ENCODE data around the gene ETV3L. TPM values are rescaled to one million over a fixed set of nuclear protein-coding genes. Genes with fewer than 3 reads are reported as not detected.

Gene ETV3L
- polyA plus RNA-seq, 1 experiment, result 0.07 TPM

DNA sequence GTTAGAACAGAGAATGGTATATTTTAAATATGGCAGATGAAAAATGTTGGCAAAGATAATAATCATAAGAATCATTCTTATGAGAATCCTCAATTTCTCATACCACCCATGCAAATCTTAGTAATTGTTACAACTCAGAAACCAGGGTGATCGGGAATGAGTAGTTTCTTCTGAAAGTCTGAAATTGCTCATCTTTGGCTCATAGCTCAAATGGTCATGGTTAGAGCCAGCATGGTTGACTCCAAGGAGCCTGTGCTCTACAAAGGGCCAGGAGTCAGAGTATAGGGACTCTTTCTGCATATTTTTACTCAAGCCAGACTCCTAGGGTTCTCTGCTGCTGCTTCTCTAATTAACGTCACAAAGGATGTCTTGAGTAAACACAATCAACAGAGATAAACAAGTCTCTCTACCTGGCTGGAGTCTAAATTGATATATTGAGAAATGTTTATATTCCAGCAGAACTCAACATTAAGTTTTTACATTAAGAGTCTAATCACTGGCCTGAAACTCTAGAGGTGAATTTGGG, 40.5 kb upstream of the ETV3L start:
- CTCF ChIA-PET, result interaction anchor here (0.8 to 17.3 kb wide), 2 partner anchors 15 to 22 kb away, joined by 3 to 213 read pairs; no protein-coding TSS in a partner anchor
- no peak for DNase-seq (ENCODE audit: low read depth, low spot score)
- Histone ChIP-seq H3K27me3 (ENCODE audit: control insufficient read depth, insufficient read depth, low read length) (no peaks in the 10 kb centered on the region), H3K27ac (ENCODE audit: low read depth, low read length) (no peak overlapping the region), H3K9me3 (ENCODE audit: control insufficient read depth, insufficient read depth, low read length) (peaks cover 6% of the 10 kb centered on the region; the same call in 1 of the 2 replicates), H3K4me3 (ENCODE audit: low read depth, low read length) (no peak overlapping the region)
- TF ChIP-seq, protein P1, sequence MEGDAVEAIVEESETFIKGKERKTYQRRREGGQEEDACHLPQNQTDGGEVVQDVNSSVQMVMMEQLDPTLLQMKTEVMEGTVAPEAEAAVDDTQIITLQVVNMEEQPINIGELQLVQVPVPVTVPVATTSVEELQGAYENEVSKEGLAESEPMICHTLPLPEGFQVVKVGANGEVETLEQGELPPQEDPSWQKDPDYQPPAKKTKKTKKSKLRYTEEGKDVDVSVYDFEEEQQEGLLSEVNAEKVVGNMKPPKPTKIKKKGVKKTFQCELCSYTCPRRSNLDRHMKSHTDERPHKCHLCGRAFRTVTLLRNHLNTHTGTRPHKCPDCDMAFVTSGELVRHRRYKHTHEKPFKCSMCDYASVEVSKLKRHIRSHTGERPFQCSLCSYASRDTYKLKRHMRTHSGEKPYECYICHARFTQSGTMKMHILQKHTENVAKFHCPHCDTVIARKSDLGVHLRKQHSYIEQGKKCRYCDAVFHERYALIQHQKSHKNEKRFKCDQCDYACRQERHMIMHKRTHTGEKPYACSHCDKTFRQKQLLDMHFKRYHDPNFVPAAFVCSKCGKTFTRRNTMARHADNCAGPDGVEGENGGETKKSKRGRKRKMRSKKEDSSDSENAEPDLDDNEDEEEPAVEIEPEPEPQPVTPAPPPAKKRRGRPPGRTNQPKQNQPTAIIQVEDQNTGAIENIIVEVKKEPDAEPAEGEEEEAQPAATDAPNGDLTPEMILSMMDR (IDR thresholded peaks at IDR 0.05; ENCODE audit: low read depth, low read length), result no peak
- POLR2A ChIA-PET, result no interaction called here

DNA sequence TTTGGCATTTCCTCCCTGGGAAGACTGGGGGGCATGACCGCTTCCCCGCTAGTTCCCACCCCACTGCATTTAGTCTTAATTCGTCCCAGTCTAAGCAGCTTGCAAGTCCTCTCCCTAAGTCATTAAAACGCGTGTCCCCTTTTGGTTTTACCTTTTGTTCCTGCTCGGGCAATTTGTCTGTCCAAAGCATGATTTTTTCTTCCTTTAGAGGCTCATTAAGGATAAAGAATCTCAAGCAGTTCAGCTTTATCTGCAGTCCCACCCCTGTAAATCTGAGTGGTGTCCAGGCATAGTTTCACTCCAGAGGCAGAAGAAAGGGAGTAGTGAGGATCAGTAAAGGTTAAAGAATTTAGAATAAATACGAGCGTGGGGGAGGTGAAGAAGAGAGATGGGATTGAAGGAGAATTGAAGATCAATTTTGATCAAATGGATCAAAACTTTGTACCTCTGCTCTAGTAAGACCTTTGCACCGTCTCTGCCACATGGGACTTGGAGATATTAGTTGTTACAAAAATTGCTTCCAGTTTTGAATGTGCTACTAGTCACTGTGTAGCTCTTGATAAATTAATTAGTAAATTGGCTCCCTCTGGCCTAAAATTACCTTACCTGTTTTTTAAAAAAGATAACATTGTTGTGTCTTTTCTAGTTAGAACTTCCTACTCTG, 39.6 kb upstream of the ETV3L start:
- H3K27ac ChIP-seq (ENCODE audit: low read depth, low read length), result peak overlapping the region; percentile 98
- peak overlapping the region; percentile 99 for H3K4me3 ChIP-seq (ENCODE audit: low read depth, low read length)
- ChIA-PET CTCF (interaction anchor here (0.8 to 17.3 kb wide), 3 partner anchors 16 to 49 kb away, joined by 3 to 213 read pairs (median 4); no protein-coding TSS in a partner anchor), POLR2A (interaction anchor here (0.6 to 2.8 kb wide), 4 partner anchors 16 to 94 kb away, joined by 3 to 20 read pairs (median 5); no protein-coding TSS in a partner anchor)
- no peak for DNase-seq (ENCODE audit: low read depth, low spot score)
- TF ChIP-seq, protein P1 (IDR thresholded peaks at IDR 0.05; ENCODE audit: low read depth, low read length), result no peak
- peaks cover 6% of the 10 kb centered on the region; the same call in 1 of the 2 replicates for H3K9me3 ChIP-seq (ENCODE audit: control insufficient read depth, insufficient read depth, low read length)
- H3K27me3 ChIP-seq (ENCODE audit: control insufficient read depth, insufficient read depth, low read length), result no peaks in the 10 kb centered on the region

DNA sequence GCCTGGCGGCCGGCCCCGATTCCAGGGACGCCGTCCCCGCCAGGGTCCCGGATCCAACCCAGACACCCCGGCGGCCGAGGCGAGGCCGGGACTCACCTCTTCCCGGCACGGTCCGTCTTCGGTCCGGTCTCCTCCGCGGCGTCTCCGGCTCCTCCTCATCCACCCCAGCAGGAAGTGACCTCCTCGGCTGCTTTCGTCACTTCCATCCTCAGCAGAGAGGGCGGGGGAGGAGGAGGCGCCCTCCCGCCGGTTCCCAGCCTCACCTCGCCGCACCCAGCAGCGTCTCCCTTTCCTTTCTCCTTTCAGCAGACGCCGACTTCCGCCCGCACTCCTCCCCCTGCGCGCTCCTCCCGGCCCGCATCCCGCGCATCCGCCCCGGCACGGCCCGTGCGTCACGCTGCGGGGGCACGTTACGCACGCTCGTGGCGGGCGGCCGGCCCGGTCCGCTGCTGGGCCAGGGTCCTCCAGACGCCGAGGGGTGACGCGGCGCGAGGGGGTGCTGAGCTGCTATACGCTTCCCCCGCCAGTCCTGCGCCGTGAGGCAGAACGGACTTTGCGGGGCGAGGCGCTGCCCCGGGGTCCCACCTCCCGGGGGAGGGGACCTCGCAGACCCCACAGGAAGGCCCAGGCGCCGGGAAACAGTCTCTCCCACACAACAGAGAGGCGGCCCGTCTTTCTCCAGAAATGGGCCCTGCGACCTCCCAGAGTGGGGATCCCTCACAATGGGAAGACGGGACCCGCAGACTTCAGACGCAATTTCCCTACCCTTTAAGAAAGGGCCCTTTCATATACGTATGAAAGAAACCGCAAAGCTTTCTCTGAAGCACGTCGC, 38.8 kb upstream of the ETV3L start, which contains the start of gene ETV3:
TSS of gene ETV3 (minus strand) at position 176 of the 832 bp plus-strand sequence. CDS start 2,043 bp downstream, outside the sequence.
- peaks cover 6% of the 10 kb centered on the region; the same call in 1 of the 2 replicates for H3K9me3 ChIP-seq (ENCODE audit: control insufficient read depth, insufficient read depth, low read length)
- CTCF ChIA-PET, result interaction anchor here (0.8 to 17.3 kb wide), 2 partner anchors 17 to 49 kb away, joined by 4 to 213 read pairs; no protein-coding TSS in a partner anchor
- no peaks in the 10 kb centered on the region for H3K27me3 ChIP-seq (ENCODE audit: control insufficient read depth, insufficient read depth, low read length)
- peak within 1 kb of the TSS; percentile 98 for H3K27ac ChIP-seq (ENCODE audit: low read depth, low read length)
- TF ChIP-seq, protein P1 (IDR thresholded peaks at IDR 0.05; ENCODE audit: low read depth, low read length), result no peak
- POLR2A ChIA-PET, result interaction anchor here (0.6 to 2.8 kb wide), 4 partner anchors 17 to 94 kb away, joined by 3 to 20 read pairs (median 5); no protein-coding TSS in a partner anchor
- DNase-seq (ENCODE audit: low read depth, low spot score), result peak; percentile 73
- peak within 1 kb of the TSS; percentile 99 for H3K4me3 ChIP-seq (ENCODE audit: low read depth, low read length)

DNA sequence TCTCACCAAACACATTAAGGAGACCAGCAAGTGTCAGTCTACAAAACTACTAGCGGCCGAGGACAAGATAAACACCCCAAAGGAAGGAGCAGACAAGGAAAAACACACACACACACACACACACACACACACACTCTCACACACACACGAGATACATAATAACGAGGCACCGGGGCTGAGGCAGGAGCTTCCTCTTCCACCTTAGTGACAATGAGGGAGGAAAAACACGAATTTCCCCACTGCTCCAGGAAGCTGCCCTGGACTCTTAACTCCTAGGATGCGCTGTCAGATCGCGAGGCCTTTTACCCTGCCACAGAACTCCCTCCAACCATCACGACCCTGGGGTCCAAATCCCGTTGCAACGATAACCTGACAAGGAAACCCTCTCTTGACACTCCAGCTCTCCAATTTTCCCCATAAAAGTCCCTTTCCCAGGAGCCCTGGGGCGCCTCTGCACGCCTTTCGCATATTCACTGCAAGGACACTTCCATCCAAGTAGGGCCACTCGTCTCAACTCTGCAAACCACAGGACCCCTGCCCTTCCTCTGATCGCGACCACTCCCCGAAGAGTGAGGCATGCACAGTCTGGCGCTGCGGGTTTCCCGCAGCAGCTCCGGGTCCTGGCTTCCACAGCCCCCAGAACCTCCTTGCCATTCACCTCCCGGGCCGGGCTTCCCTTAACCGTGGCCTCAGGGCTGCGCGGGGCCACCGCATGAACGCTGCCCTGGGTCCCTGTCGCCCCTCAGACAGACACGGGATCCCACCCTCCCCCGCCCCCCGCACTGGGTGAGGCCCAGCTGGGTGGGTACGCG, 38.0 kb upstream of the ETV3L start:
- CTCF ChIA-PET, result interaction anchor here (1.0 to 17.3 kb wide), 3 partner anchors 18 to 48 kb away, joined by 3 to 213 read pairs (median 3); no protein-coding TSS in a partner anchor
- TF ChIP-seq, protein P1 (IDR thresholded peaks at IDR 0.05; ENCODE audit: low read depth, low read length), result no peak
- Histone ChIP-seq H3K9me3 (ENCODE audit: control insufficient read depth, insufficient read depth, low read length) (peaks cover 6% of the 10 kb centered on the region; the same call in 1 of the 2 replicates), H3K27me3 (ENCODE audit: control insufficient read depth, insufficient read depth, low read length) (no peaks in the 10 kb centered on the region), H3K4me3 (ENCODE audit: low read depth, low read length) (peak overlapping the region; percentile 99), H3K27ac (ENCODE audit: low read depth, low read length) (peak overlapping the region; percentile 98)
- DNase-seq (ENCODE audit: low read depth, low spot score), result no peak
- POLR2A ChIA-PET, result interaction anchor here (2.8 kb wide), 1 partner anchor 18 kb away, joined by 20 read pairs; no protein-coding TSS in a partner anchor
